NCI-H2171 treated with DMSO at 0.1 percent for 48 hours (cell line): ENCODE results near the gene HOXB2.

ENCODE experiments used
- DNase-seq: peaks from one replicate; lab custom pipeline; 2025; lab: John Stamatoyannopoulos, UW

HOXB2 gene

GRCh38 chr17:48565925-48566710, 21.2 kb upstream of the HOXB2 start:
- DNase-seq: no peak

- DNase-seq: no peak
Measured at GRCh38 chr17:48565022-48565554, 20.2 kb upstream of the HOXB2 start.

- no peak for DNase-seq
Measured at GRCh38 chr17:48564188-48565021, 19.5 kb upstream of the HOXB2 start.

GRCh38 chr17:48563867-48564187, 18.9 kb upstream of the HOXB2 start:
- no peak for DNase-seq

- DNase-seq: no peak
Measured at GRCh38 chr17:48563385-48563838, 18.5 kb upstream of the HOXB2 start.

- no peak for DNase-seq
Measured at GRCh38 chr17:48562934-48563333, 18.0 kb upstream of the HOXB2 start.

GRCh38 chr17:48561884-48562810, 17.2 kb upstream of the HOXB2 start:
- no peak for DNase-seq

- DNase-seq: no peak
Measured at GRCh38 chr17:48559840-48560817, 15.2 kb upstream of the HOXB2 start.

- no peak for DNase-seq
Measured at GRCh38 chr17:48559122-48559839, 14.4 kb upstream of the HOXB2 start.

- DNase-seq: no peak
Measured at GRCh38 chr17:48558831-48559121, 13.9 kb upstream of the HOXB2 start.

- no peak for DNase-seq
Measured at GRCh38 chr17:48558057-48558830, 13.3 kb upstream of the HOXB2 start.

GRCh38 chr17:48556576-48557401, 11.9 kb upstream of the HOXB2 start:
- DNase-seq: no peak

- DNase-seq: no peak
Measured at GRCh38 chr17:48556229-48556575, 11.3 kb upstream of the HOXB2 start.

- DNase-seq: no peak
Measured at GRCh38 chr17:48555258-48556228, 10.6 kb upstream of the HOXB2 start.

GRCh38 chr17:48554412-48555257, 9.7 kb upstream of the HOXB2 start:
- DNase-seq: no peak

GRCh38 chr17:48553826-48554225, 8.9 kb upstream of the HOXB2 start:
- no peak for DNase-seq

- DNase-seq: no peak
Measured at GRCh38 chr17:48553190-48553547, 8.3 kb upstream of the HOXB2 start.
